K562 (cell line): ENCODE results near the gene CLIC1. TPM values are rescaled to one million over a fixed set of nuclear protein-coding genes. Genes with fewer than 3 reads are reported as not detected.

Experiments
- GABPB1 ChIP-seq: sonication (generic); formaldehyde crosslinking; IDR thresholded peaks from 2 replicates; pipeline ENCODE4 v1.8.0; 2022; ENCODE audit warnings: mild to moderate bottlenecking, missing genetic modification reagents
- HDGF ChIP-seq: fragments of 450-650 bp; IDR thresholded peaks from 2 replicates; pipeline ENCODE4 v1.6.1; 2016
- HMGN3 ChIP-seq: IDR thresholded peaks from 2 replicates; pipeline ENCODE4 v1.6.1; 2011; ENCODE audit warnings: borderline replicate concordance, low read depth, mild to moderate bottlenecking, mixed read lengths, low read length; ENCODE audit not compliant: insufficient read length; ENCODE audit errors: extremely low read depth
- HSF4 ChIP-seq: fragments of 250-450 bp; sonication (Bioruptor Pico); IDR thresholded peaks from 2 replicates; pipeline ENCODE4 v2.1.2; 2022; ENCODE audit warnings: mild to moderate bottlenecking, moderate library complexity, borderline replicate concordance
- PBX2 ChIP-seq, 2 experiments: IDR thresholded peaks in 1 of 2; conservative IDR thresholded peaks in 1 of 2; 2 replicates each; pipeline ENCODE4 v1.6.1; 2016; ENCODE audit warnings: low read depth in 2 of 2, mild to moderate bottlenecking in 1 of 2, missing compliant biosample characterization in 1 of 2, missing genetic modification characterization in 1 of 2, moderate library complexity in 1 of 2
- POU5F1 ChIP-seq: fragments of 150-350 bp; IDR thresholded peaks from 2 replicates; pipeline ENCODE4 v1.6.1; 2014; ENCODE audit warnings: borderline replicate concordance, low read length, low read depth, mild to moderate bottlenecking; ENCODE audit not compliant: partially characterized antibody
- PRPF4 ChIP-seq: fragments of 200-400 bp; formaldehyde crosslinking; IDR thresholded peaks from one replicate; pipeline ENCODE4 v1.6.1; 2017; ENCODE audit warnings: low read length, low read depth, mild to moderate bottlenecking; ENCODE audit not compliant: insufficient read depth, poor library complexity, severe bottlenecking
- STAT5A ChIP-seq: IDR thresholded peaks from 2 replicates; pipeline ENCODE4 v1.6.1; 2012; ENCODE audit warnings: low read length, inconsistent platforms, borderline replicate concordance
- ZNF121 ChIP-seq: sonication (generic); formaldehyde crosslinking; conservative IDR thresholded peaks from 2 replicates; pipeline ENCODE4 v1.8.0; 2022; ENCODE audit warnings: missing genetic modification reagents
- ZNF212 ChIP-seq: fragments of 450-650 bp; formaldehyde crosslinking; IDR thresholded peaks from 2 replicates; pipeline ENCODE4 v1.4.0; 2020; ENCODE audit warnings: mild to moderate bottlenecking
- polyA plus RNA-seq, 8 experiments: library from polyadenylated mRNA; depleted of rRNA in 4 of 8; stranded (reverse) in 5 of 8; unstranded in 3 of 8; fragments of >200 nt; fragmentation: Nextera tagmentation in 2 of 8; fragmentation: Illumina TruSeq in 1 of 8; extraction: Ambion mirVana in 2 of 8; extraction: Trizol in 1 of 8; gene quantifications; 2 replicates each; pipeline versions ENCODE4 v1.2.1 to v1.2.3, GENCODE V29; 2011 to 2014; ENCODE audit warnings: inconsistent platforms in 1 of 8, missing spikeins in 1 of 8
- total RNA-seq, 7 experiments: library from RNA; depleted of rRNA in 6 of 7; stranded (reverse); fragments of >200 nt in 6 of 7; fragmentation: Illumina TruSeq in 2 of 7; extraction: Trizol in 2 of 7; gene quantifications; 2 replicates each; pipeline versions ENCODE4 v1.2.1 to v1.2.3, GENCODE V29; 2011 to 2021; ENCODE audit warnings: low replicate concordance in 1 of 7
- TF ChIP-seq, protein P1 (sequence below), 2 experiments: fragments of 200-800 bp in 1 of 2; sonication (Bioruptor generic) in 1 of 2; sonication (generic) in 1 of 2; formaldehyde crosslinking in 1 of 2; IDR thresholded peaks in 1 of 2; conservative IDR thresholded peaks in 1 of 2; 2 replicates each; pipeline versions ENCODE4 v1.5.0 to v1.6.1; 2016 to 2020; ENCODE audit warnings: missing compliant biosample characterization in 1 of 2, missing genetic modification characterization in 1 of 2, missing genetic modification reagents in 1 of 2
- TF ChIP-seq, protein P2 (sequence below): fragments of 250-450 bp; sonication (Bioruptor Pico); IDR thresholded peaks from 2 replicates; pipeline ENCODE4 v1.8.0; 2022; ENCODE audit warnings: inconsistent platforms
- TF ChIP-seq, protein P3 (sequence below): sonication (generic); formaldehyde crosslinking; IDR thresholded peaks from 2 replicates; pipeline ENCODE4 v1.8.0; 2023; ENCODE audit warnings: mild to moderate bottlenecking, missing genetic modification reagents
- TF ChIP-seq, protein P4 (sequence below), 3 experiments: fragments of 200-800 bp in 1 of 3; sonication (Bioruptor generic) in 1 of 3; sonication (generic) in 1 of 3; formaldehyde crosslinking in 1 of 3; IDR thresholded peaks; 2 replicates each; pipeline versions ENCODE4 v1.6.1 to v1.8.0; 2016 to 2022; ENCODE audit warnings: mild to moderate bottlenecking in 2 of 3, missing compliant biosample characterization in 2 of 3, missing genetic modification characterization in 2 of 3, missing genetic modification reagents in 1 of 3

Gene CLIC1
- total and polyA plus RNA-seq, 9 of the 15 experiments (the other 6 are each of a cell fraction or from before 2014, with no cell fraction given), result 1,267 to 2,419 (median 1,808) TPM

DNA sequence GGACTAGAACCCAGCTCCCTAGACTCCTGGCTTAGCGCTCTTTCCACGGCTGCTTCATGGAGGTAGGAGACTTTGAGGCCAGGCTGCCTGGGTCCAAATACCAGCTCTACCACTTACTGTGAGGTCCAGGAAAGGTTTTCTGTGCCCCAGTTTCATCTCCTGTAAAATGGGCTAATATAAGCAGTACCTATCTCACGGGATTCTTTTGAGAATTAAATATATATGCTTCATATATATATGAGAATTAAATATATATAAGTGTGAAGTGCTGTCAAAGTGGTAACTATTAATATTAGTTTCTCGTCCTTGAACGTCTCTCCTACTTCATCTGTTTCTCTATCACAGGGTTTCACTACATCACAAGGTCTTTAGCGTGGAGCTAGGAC is 45.3 kb downstream of the CLIC1 start (continued):
- TF ChIP-seq, protein P1, sequence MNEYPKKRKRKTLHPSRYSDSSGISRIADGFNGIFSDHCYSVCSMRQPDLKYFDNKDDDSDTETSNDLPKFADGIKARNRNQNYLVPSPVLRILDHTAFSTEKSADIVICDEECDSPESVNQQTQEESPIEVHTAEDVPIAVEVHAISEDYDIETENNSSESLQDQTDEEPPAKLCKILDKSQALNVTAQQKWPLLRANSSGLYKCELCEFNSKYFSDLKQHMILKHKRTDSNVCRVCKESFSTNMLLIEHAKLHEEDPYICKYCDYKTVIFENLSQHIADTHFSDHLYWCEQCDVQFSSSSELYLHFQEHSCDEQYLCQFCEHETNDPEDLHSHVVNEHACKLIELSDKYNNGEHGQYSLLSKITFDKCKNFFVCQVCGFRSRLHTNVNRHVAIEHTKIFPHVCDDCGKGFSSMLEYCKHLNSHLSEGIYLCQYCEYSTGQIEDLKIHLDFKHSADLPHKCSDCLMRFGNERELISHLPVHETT (CRISPR knock-in tag; conservative IDR thresholded peaks at IDR 0.05 in 1 of 2, IDR thresholded peaks at IDR 0.05 in 1 of 2), result 0 out of 4 replicates have a peak, but pooled peaks of 1 of the 2 experiments have one; percentile 0
- TF ChIP-seq HDGF, result peak; percentile 14; the same call in 1 of the 2 replicates
- TF ChIP-seq, protein P2, sequence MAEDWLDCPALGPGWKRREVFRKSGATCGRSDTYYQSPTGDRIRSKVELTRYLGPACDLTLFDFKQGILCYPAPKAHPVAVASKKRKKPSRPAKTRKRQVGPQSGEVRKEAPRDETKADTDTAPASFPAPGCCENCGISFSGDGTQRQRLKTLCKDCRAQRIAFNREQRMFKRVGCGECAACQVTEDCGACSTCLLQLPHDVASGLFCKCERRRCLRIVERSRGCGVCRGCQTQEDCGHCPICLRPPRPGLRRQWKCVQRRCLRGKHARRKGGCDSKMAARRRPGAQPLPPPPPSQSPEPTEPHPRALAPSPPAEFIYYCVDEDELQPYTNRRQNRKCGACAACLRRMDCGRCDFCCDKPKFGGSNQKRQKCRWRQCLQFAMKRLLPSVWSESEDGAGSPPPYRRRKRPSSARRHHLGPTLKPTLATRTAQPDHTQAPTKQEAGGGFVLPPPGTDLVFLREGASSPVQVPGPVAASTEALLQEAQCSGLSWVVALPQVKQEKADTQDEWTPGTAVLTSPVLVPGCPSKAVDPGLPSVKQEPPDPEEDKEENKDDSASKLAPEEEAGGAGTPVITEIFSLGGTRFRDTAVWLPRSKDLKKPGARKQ, result no peak
- no peak for TF ChIP-seq ZNF212 (CRISPR knock-in tag)
- no peak for TF ChIP-seq STAT5A
- TF ChIP-seq HSF4 (CRISPR knock-in tag), result peak; percentile 85; the same call in 1 of the 2 replicates
- TF ChIP-seq, protein P3, sequence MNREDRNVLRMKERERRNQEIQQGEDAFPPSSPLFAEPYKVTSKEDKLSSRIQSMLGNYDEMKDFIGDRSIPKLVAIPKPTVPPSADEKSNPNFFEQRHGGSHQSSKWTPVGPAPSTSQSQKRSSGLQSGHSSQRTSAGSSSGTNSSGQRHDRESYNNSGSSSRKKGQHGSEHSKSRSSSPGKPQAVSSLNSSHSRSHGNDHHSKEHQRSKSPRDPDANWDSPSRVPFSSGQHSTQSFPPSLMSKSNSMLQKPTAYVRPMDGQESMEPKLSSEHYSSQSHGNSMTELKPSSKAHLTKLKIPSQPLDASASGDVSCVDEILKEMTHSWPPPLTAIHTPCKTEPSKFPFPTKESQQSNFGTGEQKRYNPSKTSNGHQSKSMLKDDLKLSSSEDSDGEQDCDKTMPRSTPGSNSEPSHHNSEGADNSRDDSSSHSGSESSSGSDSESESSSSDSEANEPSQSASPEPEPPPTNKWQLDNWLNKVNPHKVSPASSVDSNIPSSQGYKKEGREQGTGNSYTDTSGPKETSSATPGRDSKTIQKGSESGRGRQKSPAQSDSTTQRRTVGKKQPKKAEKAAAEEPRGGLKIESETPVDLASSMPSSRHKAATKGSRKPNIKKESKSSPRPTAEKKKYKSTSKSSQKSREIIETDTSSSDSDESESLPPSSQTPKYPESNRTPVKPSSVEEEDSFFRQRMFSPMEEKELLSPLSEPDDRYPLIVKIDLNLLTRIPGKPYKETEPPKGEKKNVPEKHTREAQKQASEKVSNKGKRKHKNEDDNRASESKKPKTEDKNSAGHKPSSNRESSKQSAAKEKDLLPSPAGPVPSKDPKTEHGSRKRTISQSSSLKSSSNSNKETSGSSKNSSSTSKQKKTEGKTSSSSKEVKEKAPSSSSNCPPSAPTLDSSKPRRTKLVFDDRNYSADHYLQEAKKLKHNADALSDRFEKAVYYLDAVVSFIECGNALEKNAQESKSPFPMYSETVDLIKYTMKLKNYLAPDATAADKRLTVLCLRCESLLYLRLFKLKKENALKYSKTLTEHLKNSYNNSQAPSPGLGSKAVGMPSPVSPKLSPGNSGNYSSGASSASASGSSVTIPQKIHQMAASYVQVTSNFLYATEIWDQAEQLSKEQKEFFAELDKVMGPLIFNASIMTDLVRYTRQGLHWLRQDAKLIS (CRISPR knock-in tag), result 0 out of 2 replicates have a peak, but pooled peaks have one; percentile 55
- TF ChIP-seq ZNF121 (CRISPR knock-in tag), result no peak
- no peak for TF ChIP-seq PBX2 (CRISPR knock-in tag; IDR thresholded peaks at IDR 0.05; ENCODE audit: low read depth)
- TF ChIP-seq PBX2 (tag; conservative IDR thresholded peaks at IDR 0.05; ENCODE audit: low read depth), result no peak
- TF ChIP-seq HMGN3, result peak; percentile 5
- TF ChIP-seq PRPF4, result no peak
- TF ChIP-seq, protein P4, sequence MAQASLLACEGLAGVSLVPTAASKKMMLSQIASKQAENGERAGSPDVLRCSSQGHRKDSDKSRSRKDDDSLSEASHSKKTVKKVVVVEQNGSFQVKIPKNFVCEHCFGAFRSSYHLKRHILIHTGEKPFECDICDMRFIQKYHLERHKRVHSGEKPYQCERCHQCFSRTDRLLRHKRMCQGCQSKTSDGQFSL (CRISPR knock-in tag; IDR thresholded peaks at IDR 0.05), result no peak
- TF ChIP-seq, protein P4 (tag; IDR thresholded peaks at IDR 0.05), result 0 out of 4 replicates have a peak, but pooled peaks of 1 of the 2 experiments have one; percentile 19
- TF ChIP-seq POU5F1, result no peak
- TF ChIP-seq GABPB1, result peak; percentile 50; the same call in 1 of the 2 replicates
